HG03039 (cell line): ENCODE measurements around the gene TTC28.

Experiments
- ATAC-seq: cut with Tn5 transposase; IDR thresholded peaks from one replicate; pipeline ENCODE4 v1.9.1; 2021; ENCODE audit warnings: mild to moderate bottlenecking, moderate library complexity; ENCODE audit not compliant: unreplicated experiment

TTC28 gene

DNA sequence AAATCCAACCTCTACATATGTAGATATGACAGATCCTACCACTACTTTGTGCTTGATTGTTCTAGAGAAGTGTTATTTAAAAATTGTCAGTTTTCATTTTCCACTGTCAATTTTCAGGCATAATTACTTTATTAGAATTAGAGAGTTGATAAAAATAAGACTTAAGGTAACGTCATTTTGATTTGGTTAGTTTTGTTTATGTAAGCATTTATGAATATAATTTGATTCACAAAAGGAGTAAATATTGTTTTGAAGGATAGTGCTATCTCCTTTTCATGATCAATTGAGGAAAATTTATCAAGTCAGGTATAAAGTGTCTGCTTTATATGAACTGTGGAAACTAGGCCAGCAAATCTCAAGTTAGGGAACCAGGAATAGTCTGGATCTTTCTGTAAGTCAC is 718.0 kb downstream of the TTC28 start:
- no peak for ATAC-seq

DNA sequence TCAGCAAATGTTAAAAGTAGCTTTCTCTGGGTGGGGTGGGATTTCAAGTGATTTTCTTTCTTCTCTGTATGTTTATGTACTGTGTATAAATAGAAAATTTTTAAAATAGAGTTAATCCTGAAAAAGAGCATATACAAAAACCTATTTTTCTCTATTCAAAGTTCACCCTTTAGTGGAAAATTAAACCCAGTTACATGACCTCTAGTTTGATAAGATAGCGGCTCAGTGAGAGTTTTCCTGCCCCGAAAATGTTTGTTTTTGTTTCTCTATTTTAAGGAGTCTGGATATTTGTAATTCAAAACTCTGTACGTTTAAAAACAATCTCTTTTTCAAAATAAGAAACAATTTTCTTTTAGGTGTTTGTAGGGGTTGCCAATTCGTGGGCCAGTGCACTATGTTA is 718.5 kb downstream of the TTC28 start:
- no peak for ATAC-seq

DNA sequence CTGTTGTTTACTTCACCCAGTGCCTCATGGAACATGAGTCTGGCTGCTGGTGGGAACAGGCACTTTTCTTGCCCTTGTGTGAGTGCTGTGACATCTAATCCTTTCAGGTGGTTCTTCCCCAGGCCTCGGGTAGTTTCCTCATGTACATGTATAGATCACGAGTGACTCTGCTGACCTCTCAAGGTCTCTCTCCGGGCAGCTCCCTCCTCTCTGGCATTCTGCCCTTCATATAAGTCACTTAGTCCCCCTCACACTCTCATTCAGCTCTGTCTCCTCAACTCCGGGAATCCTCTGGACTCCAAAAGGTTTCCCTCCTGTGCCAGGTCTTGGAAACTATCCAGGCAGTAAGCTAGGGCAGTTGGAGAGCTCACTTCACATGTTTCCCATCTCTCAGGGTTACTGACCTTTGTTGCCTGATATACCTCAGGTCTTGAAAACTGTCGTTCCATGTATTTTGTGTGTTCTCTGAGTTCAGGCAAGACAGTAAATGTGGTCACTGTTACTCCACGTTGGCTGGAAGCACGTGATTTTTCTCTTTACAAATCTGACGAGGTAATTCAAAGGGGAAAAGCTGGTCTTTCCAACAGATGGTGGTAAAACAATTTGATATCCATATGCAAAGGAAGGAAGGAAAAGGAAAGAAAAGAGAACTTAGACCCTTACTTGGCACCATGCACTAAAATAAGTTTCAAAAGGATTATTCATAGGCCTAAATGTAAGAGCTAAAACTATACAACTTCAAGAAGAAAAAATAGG is 720.1 kb downstream of the TTC28 start:
- no peak for ATAC-seq

DNA sequence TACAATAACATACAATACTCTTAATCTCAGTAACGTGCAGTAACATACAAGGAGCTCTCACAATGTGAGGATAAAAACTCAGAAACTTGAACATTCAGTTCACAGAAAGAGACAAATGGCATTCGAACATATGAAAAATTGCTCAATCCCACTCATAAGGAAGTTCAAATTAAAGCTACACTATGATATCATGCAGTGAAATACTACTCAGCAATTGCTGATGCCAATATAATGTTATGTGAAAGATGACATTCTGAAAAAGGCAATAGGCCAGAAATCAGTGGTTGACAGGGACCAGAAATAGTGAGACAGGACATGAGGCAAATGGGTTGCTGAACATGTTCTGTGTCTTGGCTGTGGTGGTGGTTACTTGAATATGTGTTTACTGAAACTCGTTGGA is 726.9 kb downstream of the TTC28 start:
- no peak for ATAC-seq

DNA sequence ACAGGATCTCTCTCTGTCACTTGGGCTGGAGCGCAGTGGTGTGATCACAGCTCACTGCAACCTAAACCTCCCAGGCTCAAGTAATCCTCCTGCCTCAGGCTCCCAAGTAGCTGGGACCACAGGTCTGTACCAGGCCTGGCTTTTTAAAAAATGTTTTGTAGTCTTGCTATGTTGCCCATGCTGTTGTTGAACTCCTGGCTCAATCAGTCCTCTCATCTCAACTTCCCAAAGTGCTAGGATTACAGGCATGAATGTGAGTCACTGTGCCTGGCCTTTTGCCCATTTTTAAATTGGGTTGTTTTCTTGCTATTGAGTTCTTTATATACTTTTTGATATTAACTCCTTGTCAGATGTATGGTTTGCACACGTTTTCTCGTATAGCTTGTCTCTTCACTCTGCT is 727.5 kb downstream of the TTC28 start:
- no peak for ATAC-seq

DNA sequence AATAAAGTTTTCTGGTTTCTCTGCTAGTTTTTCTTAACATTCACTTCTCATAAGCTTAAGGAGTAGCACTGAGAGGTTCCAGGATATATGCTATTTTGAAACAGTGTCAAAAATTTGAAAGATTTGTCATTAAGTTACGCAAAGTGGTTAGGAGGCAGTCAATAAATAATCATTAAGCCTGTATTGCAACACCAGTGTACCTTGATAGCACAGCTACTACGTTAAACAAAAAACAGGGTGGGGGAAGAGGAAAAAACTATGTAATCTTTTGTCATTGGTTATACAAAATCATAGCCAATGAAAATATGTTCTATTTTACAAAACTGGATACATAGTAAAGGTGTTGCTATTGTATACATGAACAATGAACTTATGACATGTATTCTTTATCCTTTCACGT is 730.2 kb downstream of the TTC28 start:
- ATAC-seq: no peak

DNA sequence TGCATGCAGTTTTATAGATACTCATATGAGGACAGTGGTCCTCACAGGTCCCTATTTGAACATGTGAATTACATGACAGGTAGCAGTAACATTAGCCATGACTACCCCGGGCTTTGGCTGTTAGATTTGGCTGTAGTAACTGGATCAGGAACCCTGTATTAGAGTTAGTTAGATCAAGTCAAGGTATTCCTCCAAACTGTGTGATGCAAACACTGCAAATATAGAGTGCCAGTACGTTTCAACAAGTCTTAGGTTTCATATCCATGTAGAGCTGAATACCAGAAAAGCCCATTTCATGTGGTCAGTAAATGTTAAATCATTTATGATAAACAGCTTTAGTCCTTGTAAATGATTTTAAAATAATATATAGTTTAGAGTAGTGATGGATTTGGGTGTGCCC is 731.1 kb downstream of the TTC28 start:
- no peak for ATAC-seq

DNA sequence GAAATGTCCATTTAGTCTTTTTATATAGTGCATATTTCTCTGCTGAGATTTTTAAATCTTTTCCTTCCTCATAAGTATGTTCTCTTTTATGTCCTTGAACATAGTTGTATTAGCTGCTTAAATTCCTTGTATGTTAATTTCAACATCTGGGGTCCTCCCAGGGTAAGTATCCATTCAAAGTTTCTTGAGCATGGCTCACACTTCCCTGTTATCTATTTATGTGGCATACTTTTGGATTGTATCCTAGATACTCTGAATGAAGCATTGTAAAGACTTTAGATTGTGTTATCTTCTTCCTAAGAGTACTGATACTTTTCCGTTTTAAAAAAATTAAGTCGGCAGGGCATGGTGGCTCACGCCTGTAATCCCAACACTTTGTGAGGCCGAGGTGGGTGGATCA is 732.2 kb downstream of the TTC28 start:
- ATAC-seq: no peak

DNA sequence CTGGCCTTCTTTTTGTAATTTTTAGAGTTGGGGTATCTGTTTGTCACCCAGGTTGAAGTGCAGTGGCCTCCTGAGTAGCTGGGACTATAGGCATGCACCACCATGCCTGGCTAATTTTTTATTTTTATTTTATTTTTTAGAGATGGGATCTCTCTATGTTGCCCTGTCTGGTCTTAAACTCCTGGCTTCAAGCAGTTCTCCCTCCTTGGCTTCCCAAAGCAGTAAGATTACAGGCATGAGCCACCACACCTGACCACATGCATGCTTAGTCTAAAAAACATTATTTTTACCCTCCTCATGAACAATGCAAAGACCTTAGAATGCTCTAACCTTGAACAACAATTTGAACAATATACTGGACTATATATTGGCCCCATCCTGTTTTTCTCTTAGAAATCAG is 738.5 kb downstream of the TTC28 start:
- ATAC-seq: no peak

DNA sequence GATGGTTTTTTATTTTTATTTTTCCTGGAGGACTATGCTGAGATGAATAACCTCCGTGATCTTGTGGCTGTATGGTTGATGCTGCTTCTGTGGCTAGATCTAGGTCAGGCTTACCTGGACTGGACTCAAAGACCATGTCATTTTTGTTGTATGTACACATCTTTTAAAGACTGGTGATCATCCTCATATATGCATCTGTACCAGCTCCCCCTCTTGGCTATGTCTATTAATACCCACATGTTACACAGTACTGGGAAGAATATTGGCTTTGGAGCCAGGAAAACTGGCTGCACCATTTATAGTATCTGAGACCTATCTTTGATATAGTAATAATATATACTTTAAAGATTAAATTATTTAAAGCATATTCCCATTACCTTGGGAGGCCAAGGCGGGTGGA is 742.2 kb downstream of the TTC28 start:
- no peak for ATAC-seq

DNA sequence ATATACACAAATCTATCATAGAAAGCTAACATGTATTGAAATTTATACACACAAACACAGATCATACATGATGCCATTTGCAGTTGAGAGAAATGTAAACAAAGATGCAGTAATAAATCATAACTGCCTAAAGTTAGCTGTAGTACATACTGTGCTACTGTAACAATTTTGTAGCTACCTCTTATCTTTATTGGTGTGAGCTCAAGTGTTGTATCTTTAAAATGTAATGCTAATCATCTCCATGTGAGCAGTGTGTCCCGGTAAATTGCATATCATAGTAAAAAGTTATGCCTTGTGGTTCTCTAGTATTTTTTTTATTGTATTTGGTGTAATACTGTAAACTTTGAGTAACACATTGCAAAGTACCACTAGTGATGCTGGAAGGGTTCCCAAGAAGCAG is 743.7 kb downstream of the TTC28 start:
- no peak for ATAC-seq

DNA sequence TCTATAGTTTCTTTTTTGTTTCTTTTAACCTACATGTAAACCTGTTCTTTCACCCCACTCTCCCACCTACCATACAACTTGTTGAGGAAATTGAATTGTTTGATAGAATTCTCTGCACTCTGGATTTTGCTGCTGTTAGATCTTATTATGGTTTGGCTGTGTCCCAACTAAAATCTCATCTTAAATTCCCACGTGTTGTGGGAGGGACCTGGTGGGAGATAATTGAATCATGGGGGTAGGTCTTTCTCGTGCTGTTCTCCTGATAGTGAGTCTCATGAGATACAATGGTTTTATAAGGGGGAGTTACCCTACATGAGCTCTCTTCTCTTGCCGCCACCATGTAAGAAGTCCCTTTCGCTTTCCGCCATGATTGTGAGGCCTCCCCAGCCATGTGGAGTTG is 745.6 kb downstream of the TTC28 start:
- no peak for ATAC-seq

DNA sequence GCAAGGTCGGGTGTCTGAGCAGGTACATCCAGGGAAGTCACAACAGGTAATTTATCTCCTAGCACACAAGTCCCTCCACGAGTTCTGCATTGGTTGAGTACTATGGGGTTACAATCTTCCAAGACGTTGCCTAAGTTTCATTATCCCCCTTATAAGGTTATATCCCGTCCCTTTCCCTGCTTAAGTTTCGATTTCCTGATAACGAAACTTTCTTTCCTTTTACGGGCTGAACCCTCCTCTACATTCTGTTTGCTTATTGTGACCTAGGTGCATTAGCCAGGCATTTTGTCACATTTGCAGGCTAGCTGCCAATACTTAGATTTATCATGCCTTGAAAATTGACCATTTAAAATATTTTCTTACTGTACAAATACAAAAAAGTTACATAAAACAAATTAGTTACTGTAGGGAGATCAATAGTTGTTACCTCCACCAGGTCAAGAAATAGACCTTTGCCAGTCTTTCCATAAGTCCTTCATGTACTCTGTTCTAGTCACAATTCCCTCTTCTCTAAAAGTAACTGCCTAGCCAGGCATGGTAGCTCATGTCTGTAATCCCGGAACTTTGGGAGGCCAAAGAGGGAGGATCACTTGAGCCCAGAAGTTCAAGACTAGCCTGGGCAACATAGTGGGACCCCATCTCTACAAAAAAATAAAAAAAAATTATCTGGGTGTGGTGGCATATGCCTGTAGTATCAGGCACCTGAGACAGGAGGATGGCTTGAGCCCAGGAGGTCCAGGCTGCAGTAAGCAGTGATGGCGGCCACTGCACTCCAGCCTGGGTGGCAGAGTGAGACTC is 746.3 kb downstream of the TTC28 start:
- no peak for ATAC-seq

DNA sequence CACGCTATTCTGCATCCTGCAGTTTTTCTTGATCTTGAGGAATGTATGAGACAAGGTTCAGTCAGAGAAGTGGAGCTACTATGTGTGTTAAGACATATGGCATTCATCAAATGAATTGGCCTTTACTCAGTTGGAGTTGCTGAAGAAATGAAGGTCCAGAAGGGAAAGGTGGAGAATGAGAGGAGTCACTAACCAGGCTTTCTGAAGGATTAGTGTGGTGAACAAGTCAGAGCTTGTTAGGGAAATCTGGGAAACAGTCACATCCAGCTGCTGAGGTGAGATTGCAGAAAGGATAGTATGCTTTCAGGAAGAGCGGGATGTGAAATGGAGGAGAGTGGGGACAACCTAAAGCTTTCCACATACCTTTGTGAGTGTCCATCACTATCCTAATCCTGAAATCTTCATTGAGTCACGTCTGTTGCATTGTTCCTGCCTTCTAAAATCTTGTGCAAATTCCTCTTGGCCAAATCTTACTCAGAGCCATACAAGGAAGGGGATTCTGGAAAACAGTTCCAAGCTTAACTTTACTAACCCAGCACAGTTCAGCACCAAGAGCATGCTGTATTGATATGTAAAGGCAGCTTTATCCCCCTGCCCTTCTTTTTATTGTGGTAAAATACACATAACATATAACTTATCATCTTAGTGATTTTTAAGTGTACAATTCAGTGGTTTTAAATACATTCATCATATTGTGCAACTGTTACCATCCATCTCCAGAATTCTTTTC is 749.1 kb downstream of the TTC28 start:
- no peak for ATAC-seq
